GM21529 (cell line): ENCODE data around the gene AFF3.

Experiments
- ATAC-seq: cut with Tn5 transposase; IDR thresholded peaks from one replicate; pipeline ENCODE4 v1.9.1; 2021; ENCODE audit not compliant: unreplicated experiment

AFF3 gene

GRCh38 chr2:100043891-100044255 lies 98.5 kb downstream of the AFF3 start:
- ATAC-seq: no peak

GRCh38 chr2:100043081-100043890 lies 99.1 kb downstream of the AFF3 start:
- no peak for ATAC-seq

- ATAC-seq: no peak
Observed at GRCh38 chr2:100042562-100042961, 99.8 kb downstream of the AFF3 start.

- no peak for ATAC-seq
Observed at GRCh38 chr2:100041946-100042345, 100.4 kb downstream of the AFF3 start.

- no peak for ATAC-seq
Observed at GRCh38 chr2:100041385-100041784, 101.0 kb downstream of the AFF3 start.

- no peak for ATAC-seq
Observed at GRCh38 chr2:100040906-100041305, 101.5 kb downstream of the AFF3 start.

GRCh38 chr2:100039291-100039980 lies 103.0 kb downstream of the AFF3 start:
- no peak for ATAC-seq

GRCh38 chr2:100038011-100038410 lies 104.4 kb downstream of the AFF3 start:
- ATAC-seq: no peak

GRCh38 chr2:100036793-100037192 lies 105.6 kb downstream of the AFF3 start:
- ATAC-seq: no peak

- no peak for ATAC-seq
Observed at GRCh38 chr2:100036026-100036425, 106.4 kb downstream of the AFF3 start.

- no peak for ATAC-seq
Observed at GRCh38 chr2:100034431-100034830, 108.0 kb downstream of the AFF3 start.

- ATAC-seq: no peak
Observed at GRCh38 chr2:100033976-100034375, 108.4 kb downstream of the AFF3 start.

GRCh38 chr2:100031604-100032003 lies 110.8 kb downstream of the AFF3 start:
- no peak for ATAC-seq

- no peak for ATAC-seq
Observed at GRCh38 chr2:100029460-100029859, 112.9 kb downstream of the AFF3 start.

GRCh38 chr2:100021791-100022340 lies 120.5 kb downstream of the AFF3 start:
- no peak for ATAC-seq

GRCh38 chr2:100019499-100019898 lies 122.9 kb downstream of the AFF3 start:
- ATAC-seq: no peak

GRCh38 chr2:100018341-100019193 lies 123.8 kb downstream of the AFF3 start:
- ATAC-seq: no peak

GRCh38 chr2:100017633-100018032 lies 124.8 kb downstream of the AFF3 start:
- ATAC-seq: no peak

GRCh38 chr2:100016756-100017155 lies 125.6 kb downstream of the AFF3 start:
- ATAC-seq: no peak

GRCh38 chr2:100015849-100016248 lies 126.5 kb downstream of the AFF3 start:
- ATAC-seq: no peak
